HFF-Myc (cell line): Measurements from ENCODE around the gene SLC2A9.

Experiments used
- DNase-seq: peaks from one replicate; pipeline ENCODE4 v3.0.0-alpha.2; 2011; ENCODE audit warnings: low read depth; ENCODE audit errors: extremely low read depth
- H3K4me3 ChIP-seq: replicated peaks from 2 replicates; pipeline ENCODE4 v1.5.1; 2011; ENCODE audit warnings: low read depth, mild to moderate bottlenecking, control low read depth, low read length
- CTCF ChIP-seq: IDR thresholded peaks from 2 replicates; pipeline ENCODE4 v1.5.1; 2012; ENCODE audit warnings: mild to moderate bottlenecking, low read depth, low read length, control low read depth; ENCODE audit errors: missing control alignments

Gene SLC2A9

DNA sequence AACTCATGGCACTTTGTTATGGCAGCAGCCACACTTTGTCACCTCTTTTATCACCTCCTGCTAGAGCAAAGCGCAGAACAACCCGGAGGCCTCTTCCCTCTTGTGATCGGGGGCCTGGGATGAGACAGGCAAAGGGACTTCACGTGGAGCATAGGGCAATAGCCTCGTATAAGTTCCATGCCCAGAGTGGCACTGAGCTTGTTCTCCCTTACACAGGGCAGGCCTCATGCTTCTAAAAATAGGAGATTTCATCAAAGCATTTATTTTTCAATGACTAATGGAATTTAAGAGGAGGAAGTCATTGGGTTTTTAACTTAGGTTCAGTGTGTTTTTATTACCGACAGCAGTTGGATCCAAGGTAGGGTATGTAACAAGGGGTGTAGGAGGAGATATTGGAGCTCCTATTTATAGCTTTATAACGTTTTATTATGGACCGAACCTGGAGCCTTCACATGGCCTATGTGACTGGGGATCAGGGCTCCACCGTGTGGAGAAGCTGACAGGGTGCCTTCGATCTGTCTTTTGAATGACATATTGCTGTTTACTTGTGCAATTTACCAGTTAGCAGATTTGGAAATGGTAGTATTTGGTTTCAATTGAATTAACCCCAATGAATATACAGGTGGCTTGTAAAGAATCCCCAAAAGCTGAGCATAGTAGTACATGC is 93.8 kb downstream of the SLC2A9 start:
- TF ChIP-seq CTCF, result no peak
- H3K4me3 ChIP-seq, result no peak overlapping the region
- DNase-seq, result no peak

DNA sequence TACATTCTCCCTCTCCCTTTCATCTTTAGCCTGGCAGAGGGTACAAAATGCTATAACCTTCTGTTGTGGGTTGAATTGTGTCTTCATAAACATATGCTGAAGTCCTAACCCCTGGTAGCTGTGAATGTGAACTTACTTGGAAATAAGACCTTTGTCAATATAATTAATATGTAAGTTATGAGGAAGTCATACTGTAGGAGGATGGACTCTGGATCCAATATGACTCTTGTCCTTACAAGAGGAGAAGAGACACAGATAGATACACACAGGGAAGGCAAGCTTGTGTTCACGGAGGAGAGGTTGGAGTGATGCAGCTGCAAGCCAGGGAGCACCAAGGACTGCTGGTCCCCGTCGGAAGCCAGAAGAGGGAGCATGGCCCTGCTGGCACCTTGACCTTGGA is 94.7 kb downstream of the SLC2A9 start:
- no peak for DNase-seq
- no peak for TF ChIP-seq CTCF
- H3K4me3 ChIP-seq, result no peak overlapping the region

DNA sequence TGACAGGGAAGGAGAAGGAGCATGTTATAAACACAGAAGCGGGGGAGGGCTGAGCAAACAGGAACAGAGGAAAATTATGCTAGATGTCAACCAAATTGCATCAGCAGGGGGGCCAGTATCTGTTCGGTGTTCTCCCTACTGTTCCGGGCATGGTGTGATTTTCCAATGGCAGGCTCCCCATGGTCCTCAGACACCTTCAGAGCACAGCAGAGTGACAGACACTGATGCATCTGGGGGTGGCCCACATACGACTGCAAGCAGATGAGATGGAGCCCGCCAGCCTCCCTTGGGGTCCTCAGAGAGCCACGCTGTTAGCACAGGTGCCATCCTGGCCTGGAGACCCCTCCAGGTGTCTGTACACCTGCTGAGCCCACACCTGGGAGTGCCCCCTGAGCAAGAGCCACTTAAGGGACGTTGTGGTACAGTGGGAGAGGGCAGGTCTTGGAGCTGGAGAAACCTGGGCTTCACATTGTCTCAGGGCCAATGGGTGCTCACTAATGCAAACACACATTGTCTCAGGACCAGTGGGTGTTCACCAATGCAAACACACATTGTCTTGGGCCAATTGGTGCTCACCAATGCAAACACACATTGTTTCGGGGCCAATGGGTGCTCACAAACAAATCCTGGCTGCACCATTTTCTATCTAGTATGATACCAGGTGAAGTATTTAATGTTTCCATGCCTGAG is 95.4 kb downstream of the SLC2A9 start:
- TF ChIP-seq CTCF, result no peak
- no peak overlapping the region for H3K4me3 ChIP-seq
- DNase-seq, result no peak

DNA sequence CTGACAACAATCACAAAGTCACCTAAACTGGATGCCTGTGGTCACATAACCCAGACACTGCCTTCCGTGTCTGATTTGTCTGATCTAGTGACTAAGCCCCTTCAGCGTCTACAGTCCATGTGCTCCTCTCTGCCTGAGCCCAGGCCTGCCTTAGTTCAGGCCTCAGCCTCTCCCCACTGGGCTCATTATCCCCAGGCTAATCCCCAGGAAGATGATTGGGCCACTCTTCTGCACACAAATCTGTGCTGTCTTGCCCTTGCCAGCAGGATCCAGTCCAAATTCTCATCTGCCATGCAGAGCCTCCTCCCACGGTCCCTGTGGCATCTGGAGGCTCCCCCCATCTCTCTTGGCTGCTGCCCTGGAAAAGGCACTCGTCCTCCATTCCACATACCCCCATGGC is 96.5 kb downstream of the SLC2A9 start:
- H3K4me3 ChIP-seq, result no peak overlapping the region
- no peak for DNase-seq
- TF ChIP-seq CTCF, result no peak

DNA sequence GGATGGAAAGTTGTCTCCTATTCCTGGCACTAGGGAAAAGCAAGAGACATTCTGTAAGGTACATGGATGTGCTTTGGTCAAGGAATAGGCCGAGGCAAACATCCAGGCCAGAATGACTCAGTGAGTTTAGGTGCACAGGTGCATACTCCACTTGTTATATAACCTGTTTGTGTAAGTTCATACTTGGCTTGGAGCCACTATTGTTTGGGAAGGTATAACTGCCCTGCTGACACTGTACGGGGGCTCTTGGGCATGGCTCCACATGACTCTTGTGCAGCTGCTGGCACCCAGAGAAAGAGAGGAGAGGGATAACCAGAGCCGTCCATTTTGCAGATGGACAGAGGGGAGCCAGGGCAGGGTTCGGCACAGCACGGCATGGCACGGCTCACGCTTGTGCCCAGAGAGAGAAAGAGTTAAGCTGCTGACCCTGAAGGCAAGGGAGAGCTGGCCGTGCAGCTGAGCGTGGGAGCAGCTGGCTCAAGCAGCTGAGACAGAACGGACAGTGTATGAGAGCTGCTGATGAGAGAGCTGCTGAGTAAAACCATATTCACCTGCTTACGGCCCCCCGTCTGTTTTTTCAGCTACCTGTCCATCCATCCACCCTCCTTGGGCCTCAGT is 98.0 kb downstream of the SLC2A9 start:
- no peak overlapping the region for H3K4me3 ChIP-seq

GRCh38 chr4:9921326-9921725 is 100.0 kb downstream of the SLC2A9 start:
- H3K4me3 ChIP-seq, result no peak overlapping the region
- DNase-seq, result no peak
- TF ChIP-seq CTCF, result no peak

More for the DNA sequence above, 98.0 kb downstream of the SLC2A9 start:
- DNase-seq, result no peak
- TF ChIP-seq CTCF, result no peak
